ENCODE measurements around the gene CELF4.

Gene CELF4

GRCh38 chr18:37395631-37396030 lies 170.0 kb downstream of the CELF4 start:
- no peak for DNase-seq

GRCh38 chr18:37395138-37395537 lies 170.5 kb downstream of the CELF4 start:
- no peak for DNase-seq

- peak in 1 of 56 donors; percentile 55 for DNase-seq
Measured at GRCh38 chr18:37394610-37394965, 171.0 kb downstream of the CELF4 start.

GRCh38 chr18:37393945-37394609 lies 171.5 kb downstream of the CELF4 start:
- peak in 55 of 56 donors; percentile 22 to 94 (median 77) for DNase-seq

GRCh38 chr18:37393221-37393827 lies 172.3 kb downstream of the CELF4 start:
- peak in 23 of 56 donors; percentile 8 to 69 (median 33) for DNase-seq

- DNase-seq: no peak
Measured at GRCh38 chr18:37392648-37393047, 172.9 kb downstream of the CELF4 start.

- DNase-seq: peak in 3 of 56 donors; percentile 27 to 36 (median 33)
Measured at GRCh38 chr18:37391698-37392548, 173.7 kb downstream of the CELF4 start.

- no peak for DNase-seq
Measured at GRCh38 chr18:37391156-37391555, 174.4 kb downstream of the CELF4 start.

- no peak for DNase-seq
Measured at GRCh38 chr18:37390687-37391086, 174.9 kb downstream of the CELF4 start.

- DNase-seq: peak in 3 of 56 donors; percentile 21 to 39 (median 23)
Measured at GRCh38 chr18:37389684-37390368, 175.8 kb downstream of the CELF4 start.

- no peak for DNase-seq
Measured at GRCh38 chr18:37389041-37389440, 176.6 kb downstream of the CELF4 start.

GRCh38 chr18:37388413-37388812 lies 177.2 kb downstream of the CELF4 start:
- DNase-seq: no peak

- DNase-seq: peak in 1 of 56 donors; percentile 38
Measured at GRCh38 chr18:37385846-37386778, 179.5 kb downstream of the CELF4 start.

GRCh38 chr18:37383846-37384595 lies 181.6 kb downstream of the CELF4 start:
- peak in 1 of 56 donors; percentile 5 for DNase-seq

- DNase-seq: no peak
Measured at GRCh38 chr18:37383036-37383785, 182.4 kb downstream of the CELF4 start.

GRCh38 chr18:37381554-37381953 lies 184.0 kb downstream of the CELF4 start:
- no peak for DNase-seq

- no peak for DNase-seq
Measured at GRCh38 chr18:37380546-37381110, 185.0 kb downstream of the CELF4 start.

- DNase-seq: no peak
Measured at GRCh38 chr18:37378336-37379010, 187.1 kb downstream of the CELF4 start.

All from amygdala (tissue), 56 donors.